ENCODE measurements around the gene INTS14. TPM values are rescaled to one million over a fixed set of nuclear protein-coding genes. Genes with fewer than 3 reads are reported as not detected.
A peak's percentile ranks its signal among the peaks of the same experiment; 100 is the strongest.

The INTS14 gene
- total and polyA plus RNA-seq, 9 of the 15 experiments (the other 6 are each of a cell fraction or from before 2014, with no cell fraction given): 30.5 to 92.4 (median 46.5) TPM

GRCh38 chr15:65610871-65611718 is at the start of gene INTS14 (continued):
- TF ChIP-seq SMARCA5 (IDR thresholded peaks at IDR 0.05) (peak; percentile 60), KLF16 (IDR thresholded peaks at IDR 0.05) (peak; percentile 19), C11orf30 (IDR thresholded peaks at IDR 0.05; ENCODE audit: low read depth) (peak; percentile 98), POLR2A (conservative IDR thresholded peaks at IDR 0.05) (peak; percentile 96), RCOR1 (IDR thresholded peaks at IDR 0.05; ENCODE audit: borderline replicate concordance in 1 of 2, low read depth in 2 of 2, low read length in 2 of 2) (peak in 1 of 2 experiments; percentile 86; a peak in 2 of 4 replicates), USF1 (CRISPR knock-in tag; IDR thresholded peaks at IDR 0.05) (peak; percentile 52), RFX7 (CRISPR knock-in tag; IDR thresholded peaks at IDR 0.05) (no peak), CBFA2T2 (conservative IDR thresholded peaks at IDR 0.05) (no peak), BRF1 (IDR thresholded peaks at IDR 0.05; ENCODE audit: borderline replicate concordance, extremely low read depth, insufficient read length) (no peak), NFATC3 (IDR thresholded peaks at IDR 0.05) (no peak; the same call in 1 of the 2 replicates), L3MBTL2 (IDR thresholded peaks at IDR 0.05) (peak; percentile 84), FOXK2 (conservative IDR thresholded peaks at IDR 0.05 in 1 of 2, IDR thresholded peaks at IDR 0.05 in 1 of 2; ENCODE audit: low read depth in 2 of 2) (peak; percentile 67 to 71; a peak in 3 of 4 replicates), ZNF740 (CRISPR knock-in tag; IDR thresholded peaks at IDR 0.05) (no peak), ZNF740 (tag; IDR thresholded peaks at IDR 0.05) (no peak), ZEB2 (IDR thresholded peaks at IDR 0.05) (peak; percentile 96)
- TF ChIP-seq, protein P1, sequence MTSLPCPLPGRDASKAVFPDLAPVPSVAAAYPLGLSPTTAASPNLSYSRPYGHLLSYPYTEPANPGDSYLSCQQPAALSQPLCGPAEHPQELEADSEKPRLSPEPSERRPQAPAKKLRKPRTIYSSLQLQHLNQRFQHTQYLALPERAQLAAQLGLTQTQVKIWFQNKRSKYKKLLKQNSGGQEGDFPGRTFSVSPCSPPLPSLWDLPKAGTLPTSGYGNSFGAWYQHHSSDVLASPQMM (CRISPR knock-in tag; IDR thresholded peaks at IDR 0.05): no peak
- TF ChIP-seq, protein P2, sequence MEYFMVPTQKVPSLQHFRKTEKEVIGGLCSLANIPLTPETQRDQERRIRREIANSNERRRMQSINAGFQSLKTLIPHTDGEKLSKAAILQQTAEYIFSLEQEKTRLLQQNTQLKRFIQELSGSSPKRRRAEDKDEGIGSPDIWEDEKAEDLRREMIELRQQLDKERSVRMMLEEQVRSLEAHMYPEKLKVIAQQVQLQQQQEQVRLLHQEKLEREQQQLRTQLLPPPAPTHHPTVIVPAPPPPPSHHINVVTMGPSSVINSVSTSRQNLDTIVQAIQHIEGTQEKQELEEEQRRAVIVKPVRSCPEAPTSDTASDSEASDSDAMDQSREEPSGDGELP (CRISPR knock-in tag; IDR thresholded peaks at IDR 0.05; ENCODE audit: borderline replicate concordance): peak; percentile 86
- TF ChIP-seq, protein P3, sequence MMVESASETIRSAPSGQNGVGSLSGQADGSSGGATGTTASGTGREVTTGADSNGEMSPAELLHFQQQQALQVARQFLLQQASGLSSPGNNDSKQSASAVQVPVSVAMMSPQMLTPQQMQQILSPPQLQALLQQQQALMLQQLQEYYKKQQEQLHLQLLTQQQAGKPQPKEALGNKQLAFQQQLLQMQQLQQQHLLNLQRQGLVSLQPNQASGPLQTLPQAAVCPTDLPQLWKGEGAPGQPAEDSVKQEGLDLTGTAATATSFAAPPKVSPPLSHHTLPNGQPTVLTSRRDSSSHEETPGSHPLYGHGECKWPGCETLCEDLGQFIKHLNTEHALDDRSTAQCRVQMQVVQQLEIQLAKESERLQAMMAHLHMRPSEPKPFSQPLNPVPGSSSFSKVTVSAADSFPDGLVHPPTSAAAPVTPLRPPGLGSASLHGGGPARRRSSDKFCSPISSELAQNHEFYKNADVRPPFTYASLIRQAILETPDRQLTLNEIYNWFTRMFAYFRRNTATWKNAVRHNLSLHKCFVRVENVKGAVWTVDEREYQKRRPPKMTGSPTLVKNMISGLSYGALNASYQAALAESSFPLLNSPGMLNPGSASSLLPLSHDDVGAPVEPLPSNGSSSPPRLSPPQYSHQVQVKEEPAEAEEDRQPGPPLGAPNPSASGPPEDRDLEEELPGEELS (CRISPR knock-in tag; IDR thresholded peaks at IDR 0.05; ENCODE audit: borderline replicate concordance): no peak
- TF ChIP-seq, protein P4, sequence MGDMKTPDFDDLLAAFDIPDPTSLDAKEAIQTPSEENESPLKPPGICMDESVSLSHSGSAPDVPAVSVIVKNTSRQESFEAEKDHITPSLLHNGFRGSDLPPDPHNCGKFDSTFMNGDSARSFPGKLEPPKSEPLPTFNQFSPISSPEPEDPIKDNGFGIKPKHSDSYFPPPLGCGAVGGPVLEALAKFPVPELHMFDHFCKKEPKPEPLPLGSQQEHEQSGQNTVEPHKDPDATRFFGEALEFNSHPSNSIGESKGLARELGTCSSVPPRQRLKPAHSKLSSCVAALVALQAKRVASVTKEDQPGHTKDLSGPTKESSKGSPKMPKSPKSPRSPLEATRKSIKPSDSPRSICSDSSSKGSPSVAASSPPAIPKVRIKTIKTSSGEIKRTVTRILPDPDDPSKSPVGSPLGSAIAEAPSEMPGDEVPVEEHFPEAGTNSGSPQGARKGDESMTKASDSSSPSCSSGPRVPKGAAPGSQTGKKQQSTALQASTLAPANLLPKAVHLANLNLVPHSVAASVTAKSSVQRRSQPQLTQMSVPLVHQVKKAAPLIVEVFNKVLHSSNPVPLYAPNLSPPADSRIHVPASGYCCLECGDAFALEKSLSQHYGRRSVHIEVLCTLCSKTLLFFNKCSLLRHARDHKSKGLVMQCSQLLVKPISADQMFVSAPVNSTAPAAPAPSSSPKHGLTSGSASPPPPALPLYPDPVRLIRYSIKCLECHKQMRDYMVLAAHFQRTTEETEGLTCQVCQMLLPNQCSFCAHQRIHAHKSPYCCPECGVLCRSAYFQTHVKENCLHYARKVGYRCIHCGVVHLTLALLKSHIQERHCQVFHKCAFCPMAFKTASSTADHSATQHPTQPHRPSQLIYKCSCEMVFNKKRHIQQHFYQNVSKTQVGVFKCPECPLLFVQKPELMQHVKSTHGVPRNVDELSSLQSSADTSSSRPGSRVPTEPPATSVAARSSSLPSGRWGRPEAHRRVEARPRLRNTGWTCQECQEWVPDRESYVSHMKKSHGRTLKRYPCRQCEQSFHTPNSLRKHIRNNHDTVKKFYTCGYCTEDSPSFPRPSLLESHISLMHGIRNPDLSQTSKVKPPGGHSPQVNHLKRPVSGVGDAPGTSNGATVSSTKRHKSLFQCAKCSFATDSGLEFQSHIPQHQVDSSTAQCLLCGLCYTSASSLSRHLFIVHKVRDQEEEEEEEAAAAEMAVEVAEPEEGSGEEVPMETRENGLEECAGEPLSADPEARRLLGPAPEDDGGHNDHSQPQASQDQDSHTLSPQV (IDR thresholded peaks at IDR 0.05): peak; percentile 56; the same call in 1 of the 2 replicates
